ENCODE results near the gene DNAI2. TPM values are rescaled to one million over a fixed set of nuclear protein-coding genes. Genes with fewer than 3 reads are reported as not detected.

DNAI2 gene
- total and polyA plus RNA-seq, 9 of the 15 experiments (the other 6 are each of a cell fraction or from before 2014, with no cell fraction given) = not detected

DNA sequence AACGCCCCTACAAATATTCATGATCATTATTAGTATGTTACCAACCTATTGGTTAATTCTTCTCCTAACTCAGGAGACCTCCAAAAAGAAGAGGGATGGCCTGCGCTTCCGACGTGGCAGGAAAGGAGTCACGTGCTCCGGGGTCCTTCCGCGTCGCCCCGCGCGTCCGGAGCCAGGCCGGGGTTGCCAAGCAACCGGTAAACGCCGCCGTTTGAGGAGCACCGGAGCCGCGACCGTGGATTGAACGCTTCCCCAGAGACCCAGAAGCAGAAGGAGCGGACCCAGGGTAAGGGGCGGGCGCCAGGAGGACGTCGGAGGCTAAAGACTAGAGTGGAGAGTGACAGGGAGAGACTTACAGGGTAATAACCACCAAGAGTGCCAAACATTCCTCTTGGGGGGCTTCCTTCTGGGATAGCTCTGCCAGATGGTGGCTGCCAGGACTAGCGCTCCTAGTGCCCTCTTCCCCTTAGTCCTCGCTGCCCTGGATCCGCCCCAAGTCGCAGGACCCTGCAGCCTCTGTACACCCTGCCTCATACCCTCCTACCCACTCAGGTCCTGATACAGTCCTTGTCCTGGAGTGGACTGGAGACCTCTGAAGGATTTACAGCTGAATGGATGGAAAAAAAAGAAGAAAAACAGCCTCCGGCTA lies at the start of gene DNAI2 (continued):
- TF ChIP-seq, protein P1, sequence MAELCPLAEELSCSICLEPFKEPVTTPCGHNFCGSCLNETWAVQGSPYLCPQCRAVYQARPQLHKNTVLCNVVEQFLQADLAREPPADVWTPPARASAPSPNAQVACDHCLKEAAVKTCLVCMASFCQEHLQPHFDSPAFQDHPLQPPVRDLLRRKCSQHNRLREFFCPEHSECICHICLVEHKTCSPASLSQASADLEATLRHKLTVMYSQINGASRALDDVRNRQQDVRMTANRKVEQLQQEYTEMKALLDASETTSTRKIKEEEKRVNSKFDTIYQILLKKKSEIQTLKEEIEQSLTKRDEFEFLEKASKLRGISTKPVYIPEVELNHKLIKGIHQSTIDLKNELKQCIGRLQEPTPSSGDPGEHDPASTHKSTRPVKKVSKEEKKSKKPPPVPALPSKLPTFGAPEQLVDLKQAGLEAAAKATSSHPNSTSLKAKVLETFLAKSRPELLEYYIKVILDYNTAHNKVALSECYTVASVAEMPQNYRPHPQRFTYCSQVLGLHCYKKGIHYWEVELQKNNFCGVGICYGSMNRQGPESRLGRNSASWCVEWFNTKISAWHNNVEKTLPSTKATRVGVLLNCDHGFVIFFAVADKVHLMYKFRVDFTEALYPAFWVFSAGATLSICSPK (IDR thresholded peaks at IDR 0.05; ENCODE audit: borderline replicate concordance) = no peak
- TF ChIP-seq SAFB (IDR thresholded peaks at IDR 0.05; ENCODE audit: borderline replicate concordance, low read depth, low read length) (no peak), RFX1 (IDR thresholded peaks at IDR 0.05) (peak; percentile 80), CXXC5 (CRISPR knock-in tag; IDR thresholded peaks at IDR 0.05) (0 out of 2 replicates have a peak, but pooled peaks have one; percentile 19), MTF1 (CRISPR knock-in tag; IDR thresholded peaks at IDR 0.05; ENCODE audit: borderline replicate concordance) (no peak), GATAD2A (IDR thresholded peaks at IDR 0.05) (no peak), CBFA2T2 (conservative IDR thresholded peaks at IDR 0.05) (no peak), DNMT1 (IDR thresholded peaks at IDR 0.05) (no peak), ESRRB (CRISPR knock-in tag; IDR thresholded peaks at IDR 0.05; ENCODE audit: borderline replicate concordance) (no peak), SLC30A9 (CRISPR knock-in tag; IDR thresholded peaks at IDR 0.05) (no peak), SIN3A (IDR thresholded peaks at IDR 0.05; ENCODE audit: borderline replicate concordance in 2 of 2, control insufficient read depth in 1 of 2, low read depth in 2 of 2, low read length in 2 of 2) (no peak), L3MBTL2 (IDR thresholded peaks at IDR 0.05) (0 out of 2 replicates have a peak, but pooled peaks have one; percentile 2)
- TF ChIP-seq, protein P2, sequence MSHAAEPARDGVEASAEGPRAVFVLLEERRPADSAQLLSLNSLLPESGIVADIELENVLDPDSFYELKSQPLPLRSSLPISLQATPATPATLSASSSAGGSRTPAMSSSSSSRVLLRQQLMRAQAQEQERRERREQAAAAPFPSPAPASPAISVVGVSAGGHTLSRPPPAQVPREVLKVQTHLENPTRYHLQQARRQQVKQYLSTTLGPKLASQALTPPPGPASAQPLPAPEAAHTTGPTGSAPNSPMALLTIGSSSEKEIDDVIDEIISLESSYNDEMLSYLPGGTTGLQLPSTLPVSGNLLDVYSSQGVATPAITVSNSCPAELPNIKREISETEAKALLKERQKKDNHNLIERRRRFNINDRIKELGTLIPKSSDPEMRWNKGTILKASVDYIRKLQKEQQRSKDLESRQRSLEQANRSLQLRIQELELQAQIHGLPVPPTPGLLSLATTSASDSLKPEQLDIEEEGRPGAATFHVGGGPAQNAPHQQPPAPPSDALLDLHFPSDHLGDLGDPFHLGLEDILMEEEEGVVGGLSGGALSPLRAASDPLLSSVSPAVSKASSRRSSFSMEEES (CRISPR knock-in tag; IDR thresholded peaks at IDR 0.05) = peak; percentile 85
- TF ChIP-seq, protein P3, sequence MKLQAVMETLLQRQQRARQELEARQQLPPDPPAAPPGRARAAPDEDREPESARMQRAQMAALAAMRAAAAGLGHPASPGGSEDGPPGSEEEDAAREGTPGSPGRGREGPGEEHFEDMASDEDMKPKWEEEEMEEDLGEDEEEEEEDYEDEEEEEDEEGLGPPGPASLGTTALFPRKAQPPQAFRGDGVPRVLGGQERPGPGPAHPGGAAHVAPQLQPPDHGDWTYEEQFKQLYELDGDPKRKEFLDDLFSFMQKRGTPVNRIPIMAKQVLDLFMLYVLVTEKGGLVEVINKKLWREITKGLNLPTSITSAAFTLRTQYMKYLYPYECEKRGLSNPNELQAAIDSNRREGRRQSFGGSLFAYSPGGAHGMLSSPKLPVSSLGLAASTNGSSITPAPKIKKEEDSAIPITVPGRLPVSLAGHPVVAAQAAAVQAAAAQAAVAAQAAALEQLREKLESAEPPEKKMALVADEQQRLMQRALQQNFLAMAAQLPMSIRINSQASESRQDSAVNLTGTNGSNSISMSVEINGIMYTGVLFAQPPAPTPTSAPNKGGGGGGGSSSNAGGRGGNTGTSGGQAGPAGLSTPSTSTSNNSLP (IDR thresholded peaks at IDR 0.05; ENCODE audit: borderline replicate concordance, low read depth, low read length) = no peak
- TF ChIP-seq, protein P4, sequence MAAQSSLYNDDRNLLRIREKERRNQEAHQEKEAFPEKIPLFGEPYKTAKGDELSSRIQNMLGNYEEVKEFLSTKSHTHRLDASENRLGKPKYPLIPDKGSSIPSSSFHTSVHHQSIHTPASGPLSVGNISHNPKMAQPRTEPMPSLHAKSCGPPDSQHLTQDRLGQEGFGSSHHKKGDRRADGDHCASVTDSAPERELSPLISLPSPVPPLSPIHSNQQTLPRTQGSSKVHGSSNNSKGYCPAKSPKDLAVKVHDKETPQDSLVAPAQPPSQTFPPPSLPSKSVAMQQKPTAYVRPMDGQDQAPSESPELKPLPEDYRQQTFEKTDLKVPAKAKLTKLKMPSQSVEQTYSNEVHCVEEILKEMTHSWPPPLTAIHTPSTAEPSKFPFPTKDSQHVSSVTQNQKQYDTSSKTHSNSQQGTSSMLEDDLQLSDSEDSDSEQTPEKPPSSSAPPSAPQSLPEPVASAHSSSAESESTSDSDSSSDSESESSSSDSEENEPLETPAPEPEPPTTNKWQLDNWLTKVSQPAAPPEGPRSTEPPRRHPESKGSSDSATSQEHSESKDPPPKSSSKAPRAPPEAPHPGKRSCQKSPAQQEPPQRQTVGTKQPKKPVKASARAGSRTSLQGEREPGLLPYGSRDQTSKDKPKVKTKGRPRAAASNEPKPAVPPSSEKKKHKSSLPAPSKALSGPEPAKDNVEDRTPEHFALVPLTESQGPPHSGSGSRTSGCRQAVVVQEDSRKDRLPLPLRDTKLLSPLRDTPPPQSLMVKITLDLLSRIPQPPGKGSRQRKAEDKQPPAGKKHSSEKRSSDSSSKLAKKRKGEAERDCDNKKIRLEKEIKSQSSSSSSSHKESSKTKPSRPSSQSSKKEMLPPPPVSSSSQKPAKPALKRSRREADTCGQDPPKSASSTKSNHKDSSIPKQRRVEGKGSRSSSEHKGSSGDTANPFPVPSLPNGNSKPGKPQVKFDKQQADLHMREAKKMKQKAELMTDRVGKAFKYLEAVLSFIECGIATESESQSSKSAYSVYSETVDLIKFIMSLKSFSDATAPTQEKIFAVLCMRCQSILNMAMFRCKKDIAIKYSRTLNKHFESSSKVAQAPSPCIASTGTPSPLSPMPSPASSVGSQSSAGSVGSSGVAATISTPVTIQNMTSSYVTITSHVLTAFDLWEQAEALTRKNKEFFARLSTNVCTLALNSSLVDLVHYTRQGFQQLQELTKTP (IDR thresholded peaks at IDR 0.05; ENCODE audit: low read depth in 1 of 2, partially characterized antibody in 2 of 2) = no peak
- TF ChIP-seq, protein P5, sequence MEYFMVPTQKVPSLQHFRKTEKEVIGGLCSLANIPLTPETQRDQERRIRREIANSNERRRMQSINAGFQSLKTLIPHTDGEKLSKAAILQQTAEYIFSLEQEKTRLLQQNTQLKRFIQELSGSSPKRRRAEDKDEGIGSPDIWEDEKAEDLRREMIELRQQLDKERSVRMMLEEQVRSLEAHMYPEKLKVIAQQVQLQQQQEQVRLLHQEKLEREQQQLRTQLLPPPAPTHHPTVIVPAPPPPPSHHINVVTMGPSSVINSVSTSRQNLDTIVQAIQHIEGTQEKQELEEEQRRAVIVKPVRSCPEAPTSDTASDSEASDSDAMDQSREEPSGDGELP (CRISPR knock-in tag; IDR thresholded peaks at IDR 0.05; ENCODE audit: borderline replicate concordance) = no peak

All from K562 (cell line).